NCI-H446 (cell line): ENCODE data around the gene NADK.
"Not testable (repeated sequence)": the region's sequence is repeated elsewhere in the genome, so short reads cannot be mapped to it uniquely, and the experiment has no call there.

Experiments used
- DNase-seq, 2 experiments: peaks; one replicate each; lab custom pipeline; 2025; lab: John Stamatoyannopoulos, UW

NADK gene

DNA sequence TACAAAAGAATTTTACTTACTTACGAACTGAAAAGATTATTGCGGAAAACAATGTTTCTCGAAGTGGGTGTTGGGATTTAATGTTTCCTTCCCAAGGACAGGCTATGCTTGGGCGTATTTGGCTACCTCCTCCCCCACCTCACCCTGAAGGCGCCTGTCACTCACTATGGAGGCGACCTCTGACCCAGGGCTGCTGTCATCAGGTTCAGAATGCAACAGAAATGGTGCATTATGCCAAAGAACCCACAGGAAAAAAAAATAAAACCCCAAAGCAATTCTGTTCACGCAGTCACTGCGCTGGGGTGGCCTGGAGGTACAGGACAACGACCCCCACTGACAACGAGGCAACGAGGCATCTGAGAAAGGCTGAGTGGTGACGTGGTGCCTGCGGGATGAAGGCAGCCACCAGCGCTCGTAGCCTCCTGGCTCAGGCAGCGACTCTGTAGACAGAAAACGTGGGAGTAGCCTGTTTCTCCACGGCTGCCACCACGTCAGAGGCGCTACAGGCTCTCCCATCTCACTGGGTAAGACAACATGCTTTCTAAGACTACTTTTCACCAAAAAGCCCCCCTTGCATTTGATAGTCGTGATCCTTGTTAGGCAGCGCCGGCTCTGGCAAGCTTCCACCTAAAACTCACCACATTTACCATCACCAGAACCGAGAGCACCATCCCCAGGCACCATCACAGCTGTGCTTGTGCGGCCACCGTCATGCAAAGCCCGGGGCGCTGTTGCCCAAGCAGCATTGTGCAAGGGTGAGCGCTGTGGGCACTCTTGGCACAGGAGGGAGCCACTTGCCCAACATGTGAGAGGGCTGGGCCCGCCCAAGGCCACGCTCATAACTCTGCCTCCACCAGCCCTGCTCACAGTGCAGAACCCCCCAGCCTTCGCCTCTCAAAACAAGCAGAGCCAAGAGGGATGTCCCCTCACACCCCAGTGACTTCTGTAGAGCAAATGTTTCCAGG lies 14.3 kb downstream of the NADK start:
- no peak for DNase-seq

- DNase-seq = no peak
Observed at GRCh38 chr1:1761504-1762376, 16.5 kb downstream of the NADK start.

DNA sequence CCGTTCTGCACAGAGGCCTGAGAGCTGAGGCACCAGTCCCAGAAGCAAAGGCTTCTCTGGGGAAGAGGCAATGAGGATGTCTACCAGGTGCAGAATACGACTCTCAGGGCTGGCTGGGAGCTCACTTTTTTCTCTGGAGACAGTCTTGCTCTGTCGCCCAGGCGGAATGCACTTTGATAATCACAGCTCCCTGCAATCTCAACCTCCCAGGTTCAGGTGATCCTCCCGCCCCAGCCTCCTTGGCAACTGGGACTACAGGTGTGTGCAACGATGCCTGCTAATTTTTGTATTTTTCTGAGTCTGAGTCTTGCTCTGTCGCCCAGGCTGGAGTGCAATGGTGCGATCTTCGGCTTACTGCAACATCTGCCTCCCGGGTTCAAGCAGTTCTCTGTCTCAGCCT lies 17.6 kb downstream of the NADK start:
- DNase-seq = no peak

DNA sequence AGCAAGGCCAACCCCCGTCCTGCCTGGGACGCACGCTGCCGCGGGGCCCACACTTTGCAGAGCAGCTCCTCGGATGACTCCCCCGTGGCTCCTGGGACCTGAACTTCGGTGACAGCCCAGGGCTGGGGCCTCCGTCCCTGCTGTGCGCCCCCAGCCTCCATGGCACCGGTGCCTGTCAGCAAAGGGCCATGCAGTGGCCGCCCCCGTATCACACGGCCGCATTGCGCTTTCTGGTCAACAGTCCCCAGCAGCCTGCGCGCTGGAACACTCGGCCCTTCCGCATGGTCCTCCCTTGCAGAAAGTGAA lies 18.0 kb downstream of the NADK start:
- no peak for DNase-seq

- DNase-seq = no peak
Observed at GRCh38 chr1:1759456-1760344, 18.6 kb downstream of the NADK start.

DNA sequence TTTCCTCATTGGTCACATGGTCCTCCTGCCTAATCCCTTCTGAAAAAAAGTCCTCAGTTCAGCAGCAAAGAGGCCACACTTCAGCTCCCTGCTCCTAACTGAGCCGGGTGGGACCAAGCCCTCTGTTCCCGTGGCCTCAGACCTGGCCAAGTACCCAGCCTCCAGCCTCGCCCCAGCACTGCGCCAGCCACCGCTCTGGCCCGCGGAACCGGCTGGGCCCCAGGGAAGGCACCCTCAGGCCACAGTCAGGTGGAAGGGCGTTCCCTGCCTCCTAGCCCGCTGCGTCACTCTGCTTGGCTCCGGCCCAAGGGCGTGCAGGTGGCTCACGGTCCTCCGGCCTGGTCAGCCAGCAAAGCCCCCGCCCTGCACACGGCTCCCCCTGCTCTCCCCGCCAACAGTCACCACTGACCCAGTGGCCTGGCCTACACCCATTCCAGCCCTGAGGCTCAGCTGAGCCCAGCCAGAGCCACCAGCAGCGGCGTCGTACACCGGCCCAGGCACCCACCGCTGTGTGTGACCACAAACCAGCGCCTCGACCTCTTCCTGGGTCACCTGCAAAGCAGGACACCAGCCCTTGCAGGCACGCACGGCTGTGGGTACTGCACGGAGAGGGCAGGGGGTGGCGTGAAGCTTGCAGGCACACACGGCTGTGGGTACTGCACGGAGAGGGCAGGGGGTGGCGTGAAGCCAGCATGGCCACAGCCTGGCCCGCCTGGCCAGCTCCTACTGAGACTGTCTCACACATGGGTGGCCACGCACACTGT lies 19.4 kb downstream of the NADK start:
- no peak for DNase-seq

- DNase-seq = no peak
Observed at GRCh38 chr1:1758059-1758621, 20.1 kb downstream of the NADK start.

- DNase-seq = no peak
Observed at GRCh38 chr1:1757422-1758058, 20.7 kb downstream of the NADK start.

DNA sequence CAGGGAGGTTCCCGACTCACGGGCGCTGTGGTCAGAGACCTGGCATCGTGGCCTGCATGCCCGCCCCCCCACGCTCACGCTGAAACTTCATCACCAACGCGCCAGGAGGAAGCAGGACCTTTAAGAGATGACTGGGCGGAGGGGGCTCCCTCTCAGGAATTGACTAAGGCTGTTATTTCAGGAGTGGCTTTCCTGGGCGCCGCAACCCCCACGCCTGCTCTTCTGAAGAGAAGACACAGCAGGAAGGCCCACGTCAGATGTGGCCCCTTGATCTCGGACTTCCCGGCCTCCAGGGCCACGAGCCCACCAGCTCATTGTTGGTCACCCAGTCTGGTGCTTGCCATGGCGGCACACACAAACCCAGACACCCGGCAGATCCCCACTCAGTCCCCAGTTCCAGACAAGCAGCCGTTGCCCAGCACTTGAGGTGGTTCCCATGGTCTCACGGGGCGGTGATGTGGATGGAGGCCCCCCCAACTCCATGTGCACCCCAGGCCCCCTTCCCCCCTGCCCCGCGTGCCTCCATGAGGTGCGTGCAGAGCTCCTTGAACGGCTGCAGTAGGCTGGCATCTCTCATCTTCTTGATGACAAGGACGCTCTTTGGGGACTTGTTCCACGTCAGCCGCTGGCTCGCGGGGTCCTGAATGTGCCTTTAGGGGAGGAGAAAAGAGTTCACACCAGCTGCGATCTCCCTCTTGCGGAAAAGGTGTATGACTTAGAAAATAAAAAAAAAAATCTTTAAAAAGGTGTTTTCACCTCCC lies 21.4 kb downstream of the NADK start:
- no peak for DNase-seq

- no peak for DNase-seq
Observed at GRCh38 chr1:1755852-1756251, 22.4 kb downstream of the NADK start.

- no peak for DNase-seq
Observed at GRCh38 chr1:1755426-1755825, 22.8 kb downstream of the NADK start.

DNA sequence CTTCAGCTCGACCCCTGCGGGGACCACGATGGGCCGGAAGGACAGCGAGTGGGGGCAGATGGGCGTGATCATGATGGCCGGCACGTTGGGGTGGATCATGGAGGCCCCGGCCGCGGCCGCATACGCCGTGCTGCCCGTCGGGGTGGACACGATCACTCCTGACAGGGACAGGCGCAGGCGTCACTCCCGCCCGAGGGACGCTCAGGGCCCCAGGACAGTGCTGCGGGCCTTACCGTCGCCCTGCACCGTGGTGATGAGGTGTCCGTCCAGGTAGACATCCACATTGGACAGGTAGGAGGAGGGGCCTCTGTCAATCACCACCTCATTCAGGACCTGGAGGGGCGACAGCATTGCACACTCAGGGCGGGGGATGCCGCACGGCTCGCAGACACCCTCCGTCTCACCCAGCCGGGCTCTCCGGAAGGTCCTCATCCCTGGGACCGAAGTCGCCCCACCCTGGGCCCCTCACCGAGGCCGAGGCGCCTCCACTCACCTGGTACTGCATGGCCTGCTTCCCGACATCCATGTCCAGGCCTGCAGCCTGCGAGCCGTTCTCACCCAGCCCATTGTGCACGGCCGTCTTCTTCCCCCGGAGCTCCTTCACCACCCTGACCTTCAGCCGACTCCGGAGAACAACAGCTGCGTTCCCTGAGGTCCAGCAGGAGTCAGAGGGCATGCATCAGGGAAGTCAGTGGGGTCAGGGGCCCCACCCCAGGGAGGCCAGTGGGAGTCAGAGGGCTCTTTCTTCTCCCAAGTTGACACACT lies 24.0 kb downstream of the NADK start:
- no peak for DNase-seq

DNA sequence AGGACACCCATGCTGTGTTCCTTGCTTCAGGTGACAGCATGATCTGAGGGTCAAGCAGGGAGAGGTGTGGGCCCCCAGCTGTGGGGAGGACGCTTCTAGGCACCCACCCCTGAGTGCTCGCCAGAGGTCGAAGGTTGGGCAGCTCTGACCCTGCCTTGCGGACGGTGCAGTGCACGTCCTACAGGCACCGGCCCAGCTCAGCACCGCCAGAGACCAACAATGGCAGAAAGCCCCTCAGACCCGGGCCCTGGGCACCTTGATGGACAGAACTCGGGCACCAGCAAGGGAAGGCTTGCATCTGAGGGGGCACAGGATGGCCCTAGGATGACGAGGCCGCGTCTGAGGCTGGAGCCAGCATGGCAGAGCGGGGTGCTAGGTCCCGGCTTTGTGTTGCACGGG lies 24.7 kb downstream of the NADK start:
- no peak for DNase-seq

DNA sequence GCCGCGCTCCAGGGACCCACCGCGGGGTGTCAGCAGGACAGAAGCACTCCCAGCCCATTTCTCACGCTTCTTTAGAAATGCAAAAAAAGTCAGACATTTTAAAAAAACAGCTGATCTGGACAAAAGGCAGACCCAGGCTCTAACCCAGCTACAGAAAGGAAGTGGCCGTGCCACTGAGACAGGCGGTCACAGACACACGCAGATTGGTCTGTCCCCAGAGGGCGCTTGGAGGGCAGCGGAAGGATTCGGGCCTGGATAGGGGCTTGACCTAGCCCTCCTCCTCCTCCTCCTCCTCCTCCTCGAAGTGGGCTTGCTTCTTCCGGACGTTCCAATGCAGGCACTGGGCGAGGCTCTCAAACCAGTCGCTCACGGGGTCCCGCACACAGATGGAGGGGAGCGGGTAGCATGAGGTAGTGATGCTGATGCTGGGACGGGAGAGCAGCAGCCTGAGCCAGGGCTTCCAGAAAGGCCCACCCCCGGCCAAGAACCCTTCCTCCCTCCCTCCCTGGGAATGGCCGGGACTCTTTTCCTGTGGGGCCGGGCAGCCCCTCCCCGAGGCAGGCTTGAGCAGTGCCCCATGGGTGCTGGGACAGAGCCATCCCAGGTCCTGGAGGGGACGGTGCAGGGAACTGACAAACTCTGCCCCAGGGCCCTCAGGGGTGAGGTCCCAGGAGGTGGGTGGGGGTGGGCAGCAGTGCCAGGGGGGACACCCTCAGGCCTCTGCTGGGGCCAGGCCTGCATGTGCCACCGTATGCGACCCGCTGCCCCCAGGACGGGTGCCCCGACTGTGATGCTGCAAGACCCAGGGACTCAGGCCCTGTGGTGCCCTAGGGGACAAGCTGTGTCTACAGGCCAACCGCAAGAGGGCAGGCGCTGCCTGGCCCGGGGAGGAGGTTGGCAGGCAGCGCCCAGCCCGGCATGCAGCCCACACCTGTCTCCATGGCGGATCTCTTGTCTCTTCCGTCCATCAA lies 25.3 kb downstream of the NADK start:
- no peak for DNase-seq

- no peak for DNase-seq
Observed at GRCh38 chr1:1752190-1752589, 26.1 kb downstream of the NADK start.

GRCh38 chr1:1749941-1750340 lies 28.3 kb downstream of the NADK start:
- not testable (repeated sequence) for DNase-seq

DNA sequence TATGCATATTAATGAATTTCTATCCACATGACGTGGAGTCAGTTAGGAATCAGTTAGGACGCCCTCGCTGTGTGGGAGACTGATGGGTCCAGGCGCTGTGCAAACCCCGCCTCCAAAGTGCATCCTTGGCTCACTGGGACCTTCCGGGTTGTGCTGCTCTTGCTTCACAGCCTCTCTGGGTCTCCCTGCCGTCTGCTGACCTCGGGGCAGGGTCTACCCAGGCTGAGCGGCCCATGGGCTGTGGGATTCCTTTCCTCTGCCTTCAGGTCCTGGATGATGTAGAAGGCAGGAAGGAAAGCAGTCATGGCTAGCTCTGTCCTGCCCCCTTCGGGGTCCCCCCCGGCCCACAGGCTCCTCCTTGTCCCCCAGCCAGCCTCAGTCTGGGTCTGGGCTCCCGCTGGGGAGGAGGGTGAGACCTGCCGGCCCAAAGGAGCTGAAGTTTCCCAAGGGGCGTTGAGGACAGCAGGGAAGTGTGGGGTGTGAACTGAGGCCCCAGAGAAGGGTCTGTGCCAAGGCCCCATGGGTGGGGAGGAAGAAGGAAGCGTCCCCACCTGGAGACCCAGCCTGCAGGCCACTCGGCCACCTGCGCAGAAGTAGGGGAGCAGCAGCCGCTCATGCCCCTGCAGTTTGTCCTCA lies 29.5 kb downstream of the NADK start:
- no peak for DNase-seq
